Hematopoietic multipotent progenitor cell (in vitro differentiated cells): ENCODE measurements around the gene PRRX2. TPM values are rescaled to one million over a fixed set of nuclear protein-coding genes. Genes with fewer than 3 reads are reported as not detected.
"Not testable (repeated sequence)": the region's sequence is repeated elsewhere in the genome, so short reads cannot be mapped to it uniquely, and the experiment has no call there.

Experiments
- DNase-seq, 3 donors: peaks; one replicate each; pipeline ENCODE4 v3.0.0-alpha.2; 2011 to 2015; ENCODE audit warnings: low read depth in 2 of 3, low spot score in 2 of 3
- total RNA-seq: library from RNA; depleted of rRNA; stranded (reverse); fragments of >200 nt; gene quantifications from one replicate; pipeline ENCODE4 v1.2.3, GENCODE V29; 2012

Gene PRRX2
- total RNA-seq, 1 donor: not detected

- DNase-seq: no peak
Measured at GRCh38 chr9:129724456-129725190, 59.2 kb downstream of the PRRX2 start.

GRCh38 chr9:129725795-129726251 lies 60.4 kb downstream of the PRRX2 start:
- DNase-seq: no peak

GRCh38 chr9:129726322-129727160 lies 61.1 kb downstream of the PRRX2 start:
- DNase-seq: peak; percentile 39 to 70 (median 47)

- DNase-seq: no peak
Measured at GRCh38 chr9:129728744-129729143, 63.3 kb downstream of the PRRX2 start.

GRCh38 chr9:129731477-129732085 lies 66.1 kb downstream of the PRRX2 start:
- peak in 1 of 3 donors; percentile 26 for DNase-seq

GRCh38 chr9:129732100-129732499 lies 66.7 kb downstream of the PRRX2 start:
- no peak for DNase-seq

- no peak for DNase-seq
Measured at GRCh38 chr9:129732946-129733631, 67.6 kb downstream of the PRRX2 start.

- DNase-seq: no peak
Measured at GRCh38 chr9:129733632-129733953, 68.1 kb downstream of the PRRX2 start.

- no peak for DNase-seq
Measured at GRCh38 chr9:129735546-129735945, 70.1 kb downstream of the PRRX2 start.

- no peak for DNase-seq
Measured at GRCh38 chr9:129736334-129736733, 70.9 kb downstream of the PRRX2 start.

- peak; percentile 80 to 90 (median 84) for DNase-seq
Measured at GRCh38 chr9:129737479-129738274, 72.2 kb downstream of the PRRX2 start.

- DNase-seq: no peak
Measured at GRCh38 chr9:129739432-129739831, 74.0 kb downstream of the PRRX2 start.

- no peak for DNase-seq
Measured at GRCh38 chr9:129740174-129740573, 74.7 kb downstream of the PRRX2 start.

- DNase-seq: no peak
Measured at GRCh38 chr9:129740666-129741464, 75.4 kb downstream of the PRRX2 start.

- no peak for DNase-seq
Measured at GRCh38 chr9:129745200-129745599, 79.8 kb downstream of the PRRX2 start.

- no peak for DNase-seq
Measured at GRCh38 chr9:129746092-129746777, 80.8 kb downstream of the PRRX2 start.

GRCh38 chr9:129748249-129748648 lies 82.8 kb downstream of the PRRX2 start:
- DNase-seq: no peak

- DNase-seq: not testable (repeated sequence)
Measured at GRCh38 chr9:129749052-129749451, 83.6 kb downstream of the PRRX2 start.

- DNase-seq: no peak
Measured at GRCh38 chr9:129749575-129749974, 84.1 kb downstream of the PRRX2 start.
